ENCODE measurements around the gene CFAP74. TPM values are rescaled to one million over a fixed set of nuclear protein-coding genes. Genes with fewer than 3 reads are reported as not detected.

Gene CFAP74
- polyA plus RNA-seq, 1 donor (not counting 4 experiments of a cell fraction or from before 2014, with no cell fraction given), result not detected

DNA sequence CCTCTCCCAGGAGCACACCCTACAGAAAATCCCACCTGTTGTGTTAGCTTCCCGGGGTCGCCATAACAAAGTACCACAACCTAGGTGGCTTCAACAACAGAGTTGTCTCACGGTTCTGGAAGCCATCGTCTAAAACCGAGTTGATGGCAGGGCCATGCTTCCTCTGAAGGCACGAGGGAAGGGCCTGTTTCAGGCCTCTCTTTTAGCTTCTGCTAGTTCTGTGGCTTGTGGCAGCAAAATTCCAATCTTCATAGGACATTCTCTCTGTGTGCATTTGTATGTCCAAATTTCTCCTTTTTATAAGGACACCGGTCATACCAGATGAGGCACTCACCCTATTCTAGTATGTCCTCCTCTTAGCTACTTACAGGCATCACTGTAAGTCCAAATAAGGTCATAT, 3.2 kb downstream of the CFAP74 start:
- Histone ChIP-seq H3K27me3 (ENCODE audit: control insufficient read depth, extremely low read depth, insufficient read depth, low read length) (peaks cover 20% of the 10 kb centered on the region), H3K4me3 (ENCODE audit: control insufficient read depth in 2 of 3, extremely low read depth in 1 of 3, insufficient read depth in 2 of 3, low read depth in 1 of 3, low read length in 3 of 3) (no peak overlapping the region)

DNA sequence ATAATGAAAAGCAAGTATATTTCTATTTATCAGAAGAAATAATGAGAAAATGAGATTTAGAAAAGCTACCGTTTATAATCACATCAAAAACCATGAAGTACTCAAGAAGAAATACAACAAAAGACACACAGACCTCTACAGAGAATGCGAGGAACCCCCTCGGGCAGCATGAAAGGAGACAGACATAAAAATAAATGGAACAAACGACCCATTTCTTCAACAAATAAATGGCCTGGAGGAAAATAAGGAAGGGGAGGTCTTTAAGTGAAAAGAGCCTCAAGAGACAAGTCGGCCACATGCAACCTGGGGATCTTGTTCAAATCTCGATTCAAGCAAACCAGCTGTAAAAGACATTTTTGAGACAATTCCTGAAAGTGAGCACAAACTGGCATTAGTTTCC, 6.0 kb downstream of the CFAP74 start:
- dilution Hi-C loops (cut with MboI; ENCODE audit: extremely low pct_ligation_motif_present, low sequenced_read_pairs), result no loop called here
- Histone ChIP-seq H2AFZ (ENCODE audit: control insufficient read depth, low read length) (no peak overlapping the region), H3K4me3 (ENCODE audit: control insufficient read depth in 2 of 3, extremely low read depth in 1 of 3, insufficient read depth in 2 of 3, low read depth in 1 of 3, low read length in 3 of 3) (no peak overlapping the region), H3K36me3 (ENCODE audit: control insufficient read depth in 2 of 2, extremely low read depth in 1 of 2, insufficient read depth in 2 of 2, low read length in 2 of 2) (no peaks in the 10 kb centered on the region), H3K9ac (ENCODE audit: control insufficient read depth, extremely low read depth, insufficient read depth, low read length) (no peak overlapping the region), H3K27me3 (ENCODE audit: control insufficient read depth, extremely low read depth, insufficient read depth, low read length) (no peaks in the 10 kb centered on the region), H3K4me2 (ENCODE audit: control insufficient read depth, extremely low read depth, insufficient read depth, low read depth, low read length) (no peak overlapping the region), H4K20me1 (ENCODE audit: control insufficient read depth, extremely low read depth, insufficient read depth, low read length) (no peaks in the 10 kb centered on the region), H3K27ac (ENCODE audit: control insufficient read depth, insufficient read depth, low read length) (no peak overlapping the region), H3K9me3 (ENCODE audit: control insufficient read depth, low read depth, low read length) (no peaks in the 10 kb centered on the region), H3K4me1 (ENCODE audit: control insufficient read depth, extremely low read depth, insufficient read depth, low read length) (no peaks in the 10 kb centered on the region), H3K9me1 (ENCODE audit: control insufficient read depth, extremely low read depth, insufficient read depth, low read length) (no peaks in the 10 kb centered on the region), H3K79me2 (ENCODE audit: control insufficient read depth, insufficient read depth, low read length) (no peaks in the 10 kb centered on the region)
- TF ChIP-seq, protein P1, sequence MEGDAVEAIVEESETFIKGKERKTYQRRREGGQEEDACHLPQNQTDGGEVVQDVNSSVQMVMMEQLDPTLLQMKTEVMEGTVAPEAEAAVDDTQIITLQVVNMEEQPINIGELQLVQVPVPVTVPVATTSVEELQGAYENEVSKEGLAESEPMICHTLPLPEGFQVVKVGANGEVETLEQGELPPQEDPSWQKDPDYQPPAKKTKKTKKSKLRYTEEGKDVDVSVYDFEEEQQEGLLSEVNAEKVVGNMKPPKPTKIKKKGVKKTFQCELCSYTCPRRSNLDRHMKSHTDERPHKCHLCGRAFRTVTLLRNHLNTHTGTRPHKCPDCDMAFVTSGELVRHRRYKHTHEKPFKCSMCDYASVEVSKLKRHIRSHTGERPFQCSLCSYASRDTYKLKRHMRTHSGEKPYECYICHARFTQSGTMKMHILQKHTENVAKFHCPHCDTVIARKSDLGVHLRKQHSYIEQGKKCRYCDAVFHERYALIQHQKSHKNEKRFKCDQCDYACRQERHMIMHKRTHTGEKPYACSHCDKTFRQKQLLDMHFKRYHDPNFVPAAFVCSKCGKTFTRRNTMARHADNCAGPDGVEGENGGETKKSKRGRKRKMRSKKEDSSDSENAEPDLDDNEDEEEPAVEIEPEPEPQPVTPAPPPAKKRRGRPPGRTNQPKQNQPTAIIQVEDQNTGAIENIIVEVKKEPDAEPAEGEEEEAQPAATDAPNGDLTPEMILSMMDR (optimal IDR thresholded peaks at IDR 0.05 in 1 of 3, IDR thresholded peaks at IDR 0.05 in 1 of 3, conservative IDR thresholded peaks at IDR 0.05 in 1 of 3; ENCODE audit: extremely low read depth in 1 of 3, insufficient read depth in 2 of 3, low read length in 3 of 3), result no peak
- TF ChIP-seq EZH2 (IDR thresholded peaks at IDR 0.05; ENCODE audit: low read length), result no peak
- DNase-seq (ENCODE audit: low read depth, low spot score) (no peak), FAIRE-seq (no peak)

More for the DNA sequence above, 3.2 kb downstream of the CFAP74 start:
- no peak overlapping the region for H3K4me2 ChIP-seq (ENCODE audit: control insufficient read depth, extremely low read depth, insufficient read depth, low read depth, low read length)
- no peaks in the 10 kb centered on the region for H3K9me3 ChIP-seq (ENCODE audit: control insufficient read depth, low read depth, low read length)
- no peak overlapping the region for H3K9ac ChIP-seq (ENCODE audit: control insufficient read depth, extremely low read depth, insufficient read depth, low read length)
- H3K4me1 ChIP-seq (ENCODE audit: control insufficient read depth, extremely low read depth, insufficient read depth, low read length), result no peaks in the 10 kb centered on the region
- H3K36me3 ChIP-seq (ENCODE audit: control insufficient read depth in 2 of 2, extremely low read depth in 1 of 2, insufficient read depth in 2 of 2, low read length in 2 of 2), result no peaks in the 10 kb centered on the region
- no peak overlapping the region for H2AFZ ChIP-seq (ENCODE audit: control insufficient read depth, low read length)
- dilution Hi-C loops (cut with MboI; ENCODE audit: extremely low pct_ligation_motif_present, low sequenced_read_pairs), result no loop called here
- no peaks in the 10 kb centered on the region for H3K79me2 ChIP-seq (ENCODE audit: control insufficient read depth, insufficient read depth, low read length)
- H3K27ac ChIP-seq (ENCODE audit: control insufficient read depth, insufficient read depth, low read length), result no peak overlapping the region
- no peaks in the 10 kb centered on the region for H3K9me1 ChIP-seq (ENCODE audit: control insufficient read depth, extremely low read depth, insufficient read depth, low read length)
- no peak for DNase-seq (ENCODE audit: low read depth, low spot score)
- TF ChIP-seq EZH2 (IDR thresholded peaks at IDR 0.05; ENCODE audit: low read length), result no peak
- TF ChIP-seq, protein P1 (optimal IDR thresholded peaks at IDR 0.05 in 1 of 3, IDR thresholded peaks at IDR 0.05 in 1 of 3, conservative IDR thresholded peaks at IDR 0.05 in 1 of 3; ENCODE audit: extremely low read depth in 1 of 3, insufficient read depth in 2 of 3, low read length in 3 of 3), result no peak
- FAIRE-seq, result no peak
- H4K20me1 ChIP-seq (ENCODE audit: control insufficient read depth, extremely low read depth, insufficient read depth, low read length), result no peaks in the 10 kb centered on the region
